ENCODE data around the gene PPTC7. TPM values are rescaled to one million over a fixed set of nuclear protein-coding genes. Genes with fewer than 3 reads are reported as not detected.

The PPTC7 gene
- total and polyA plus RNA-seq, 10 of the 15 experiments (the other 5 are each of a cell fraction or from before 2014, with no cell fraction given): 4.0 to 69.6 (median 12.3) TPM

DNA sequence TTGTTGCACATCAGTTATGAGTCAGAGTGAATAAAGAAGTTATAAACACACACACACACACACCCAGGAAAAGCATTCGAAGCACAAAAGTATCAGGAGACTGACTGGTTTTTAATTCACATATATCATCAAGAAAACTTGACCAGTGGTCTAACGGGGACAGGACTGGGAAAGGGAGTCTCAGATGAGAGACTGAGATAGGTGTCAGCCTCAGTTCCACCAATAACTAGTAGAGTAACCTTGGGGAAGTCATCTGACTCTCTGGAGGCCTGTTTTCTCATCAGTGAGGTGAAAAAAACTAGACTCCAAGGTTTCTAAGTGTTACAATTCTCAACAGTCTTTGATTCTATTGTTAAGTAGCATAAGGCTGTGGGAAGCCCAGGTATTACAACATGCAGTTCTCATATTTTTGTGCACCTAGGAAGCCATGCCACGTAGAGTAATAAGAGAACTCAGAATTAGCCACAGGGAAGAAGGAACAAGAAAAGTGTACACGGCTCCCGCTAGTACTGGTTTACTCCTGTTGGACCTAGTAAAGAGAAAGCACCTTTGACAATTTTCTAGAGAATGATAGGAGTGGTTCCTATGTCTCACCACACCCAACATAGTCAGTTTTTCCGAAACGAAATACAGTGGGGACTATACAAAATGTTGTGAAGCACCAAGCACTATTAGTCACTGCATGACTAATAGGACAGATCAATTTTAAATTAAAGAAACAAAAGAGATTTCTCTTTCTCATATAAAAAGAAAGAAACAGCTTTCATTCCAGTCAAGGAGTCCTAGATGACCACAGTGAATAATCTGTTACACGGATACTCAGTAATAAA, 5.0 kb downstream of the PPTC7 start (continued):
- no peak; the same call in 1 of the 2 replicates for TF ChIP-seq ZBTB40 (IDR thresholded peaks at IDR 0.05; ENCODE audit: borderline replicate concordance)
- no peak; the same call in 1 of the 2 replicates for TF ChIP-seq STAT3 (IDR thresholded peaks at IDR 0.05; ENCODE audit: low read depth, low read length)
- no peak for TF ChIP-seq ZZZ3 (IDR thresholded peaks at IDR 0.05; ENCODE audit: control insufficient read depth, insufficient read length, low read depth)
- TF ChIP-seq ZNF274 (IDR thresholded peaks at IDR 0.05; ENCODE audit: insufficient read depth, insufficient read length): no peak
- TF ChIP-seq MXI1 (IDR thresholded peaks at IDR 0.05; ENCODE audit: low read depth, low read length): no peak
- TF ChIP-seq IRF4 (IDR thresholded peaks at IDR 0.05; ENCODE audit: low read depth, low read length): peak; percentile 63
- TF ChIP-seq TBL1XR1 (IDR thresholded peaks at IDR 0.05; ENCODE audit: low read depth, low read length): peak; percentile 59; the same call in 1 of the 2 replicates
- TF ChIP-seq, protein P1, sequence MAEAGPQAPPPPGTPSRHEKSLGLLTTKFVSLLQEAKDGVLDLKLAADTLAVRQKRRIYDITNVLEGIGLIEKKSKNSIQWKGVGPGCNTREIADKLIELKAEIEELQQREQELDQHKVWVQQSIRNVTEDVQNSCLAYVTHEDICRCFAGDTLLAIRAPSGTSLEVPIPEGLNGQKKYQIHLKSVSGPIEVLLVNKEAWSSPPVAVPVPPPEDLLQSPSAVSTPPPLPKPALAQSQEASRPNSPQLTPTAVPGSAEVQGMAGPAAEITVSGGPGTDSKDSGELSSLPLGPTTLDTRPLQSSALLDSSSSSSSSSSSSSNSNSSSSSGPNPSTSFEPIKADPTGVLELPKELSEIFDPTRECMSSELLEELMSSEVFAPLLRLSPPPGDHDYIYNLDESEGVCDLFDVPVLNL (IDR thresholded peaks at IDR 0.05; ENCODE audit: low read depth, low read length): no peak
- peak; percentile 79; the same call in 1 of the 2 replicates for TF ChIP-seq ZNF687 (IDR thresholded peaks at IDR 0.05)
- TF ChIP-seq PAX8 (IDR thresholded peaks at IDR 0.05): 0 out of 2 replicates have a peak, but pooled peaks have one; percentile 35
- TF ChIP-seq ATF3 (IDR thresholded peaks at IDR 0.05; ENCODE audit: borderline replicate concordance, extremely low read depth, low read depth, low read length): no peak
- TF ChIP-seq JUNB (IDR thresholded peaks at IDR 0.05): peak; percentile 85
- no peak for TF ChIP-seq NFXL1 (IDR thresholded peaks at IDR 0.05; ENCODE audit: borderline replicate concordance)
- no peak for TF ChIP-seq HSF1 (IDR thresholded peaks at IDR 0.05; ENCODE audit: low read depth, low read length)
- peak in 1 of 2 experiments; percentile 76; a peak in 1 of 4 replicates for TF ChIP-seq EP300 (IDR thresholded peaks at IDR 0.05; ENCODE audit: borderline replicate concordance in 1 of 2, control insufficient read depth in 1 of 2, low read depth in 2 of 2, low read length in 2 of 2)
- peak; percentile 92; the same call in 1 of the 2 replicates for TF ChIP-seq YBX1 (IDR thresholded peaks at IDR 0.05)
- peak; percentile 85 for TF ChIP-seq ZSCAN29 (IDR thresholded peaks at IDR 0.05)

Measured in GM12878 (cell line).